IMR-90 (cell line): ENCODE results near the gene CSTB. TPM values are rescaled to one million over a fixed set of nuclear protein-coding genes. Genes with fewer than 3 reads are reported as not detected.

ENCODE experiments used
- ATAC-seq: fragments of 200-7000 bp; cut with Tn5 transposase; 2 replicates; pipeline ENCODE4 v1.9.1; 2020; ENCODE audit warnings: low read depth, mild to moderate bottlenecking, moderate library complexity
- BruUV-seq: library from RNA; stranded (reverse); fragments of 400-500 nt; replicated peaks from 2 replicates; lab custom pipeline; 2021; lab: Mats Ljungman, UMichigan
- CTCF ChIA-PET: fragments of 300-600 bp; formaldehyde crosslinking; extraction: SDS; loops from one replicate; lab custom pipeline; 2021; ENCODE audit warnings: antibody characterized with exemption; lab: Yijun Ruan, JAX
- POLR2A ChIA-PET: fragments of 300-600 bp; sonication (Branson Sonifier 250); formaldehyde crosslinking; loops from one replicate; lab custom pipeline; 2022; ENCODE audit warnings: antibody characterized with exemption; ENCODE audit not compliant: unreplicated experiment; lab: Charles Lee
- DNase-seq: peaks from one replicate; pipeline ENCODE4 v3.0.0; 2013
- H2AFZ ChIP-seq: replicated peaks from 2 replicates; pipeline ENCODE3; 2013; ENCODE audit warnings: low read length, mild to moderate bottlenecking; ENCODE audit not compliant: poor library complexity
- H2AK5ac ChIP-seq: 2 replicates; pipeline ENCODE4 v1.6.1; 2013; ENCODE audit warnings: low read depth, low read length, inconsistent platforms
- H2AK9ac ChIP-seq: replicated peaks from 2 replicates; pipeline ENCODE3; 2013; ENCODE audit warnings: mild to moderate bottlenecking, low read depth, low read length, moderate library complexity; ENCODE audit not compliant: poor library complexity
- H2BK120ac ChIP-seq: 2 replicates; pipeline ENCODE4 v1.6.1; 2013; ENCODE audit warnings: low read depth, low read length, inconsistent platforms
- H2BK15ac ChIP-seq: 3 replicates; pipeline ENCODE4 v1.6.1; 2013; ENCODE audit warnings: low read depth, low read length, inconsistent platforms
- H2BK20ac ChIP-seq: 2 replicates; pipeline ENCODE4 v1.6.1; 2013; ENCODE audit warnings: low read depth, mild to moderate bottlenecking, inconsistent platforms, low read length, moderate library complexity
- H2BK5ac ChIP-seq: 2 replicates; pipeline ENCODE4 v1.6.1; 2013; ENCODE audit warnings: mild to moderate bottlenecking, low read depth, low read length, inconsistent platforms; ENCODE audit not compliant: poor library complexity, severe bottlenecking
- H3K14ac ChIP-seq: replicated peaks from 2 replicates; pipeline ENCODE4 v1.6.1; 2013; ENCODE audit warnings: low read depth, low read length, inconsistent platforms
- H3K18ac ChIP-seq: 2 replicates; pipeline ENCODE4 v1.6.1; 2013; ENCODE audit warnings: low read depth, low read length, control low read depth
- H3K23ac ChIP-seq: 2 replicates; pipeline ENCODE4 v1.6.1; 2013; ENCODE audit warnings: low read depth, low read length, inconsistent platforms
- H3K27ac ChIP-seq: 2 replicates; pipeline ENCODE4 v1.5.1; 2013; ENCODE audit warnings: mild to moderate bottlenecking, control low read depth, low read length; ENCODE audit not compliant: insufficient read depth
- H3K27me3 ChIP-seq: 2 replicates; pipeline ENCODE4 v1.6.1; 2013; ENCODE audit warnings: low read length; ENCODE audit not compliant: control insufficient read depth, insufficient read depth
- H3K36me3 ChIP-seq: 2 replicates; pipeline ENCODE4 v1.6.1; 2013; ENCODE audit warnings: low read length, mixed read lengths; ENCODE audit not compliant: control insufficient read depth, insufficient read depth
- H3K4ac ChIP-seq: 2 replicates; pipeline ENCODE4 v1.6.1; 2013; ENCODE audit warnings: low read depth, low read length, inconsistent platforms
- H3K4me1 ChIP-seq: 2 replicates; pipeline ENCODE4 v1.6.1; 2013; ENCODE audit warnings: low read length, mixed read lengths; ENCODE audit not compliant: control insufficient read depth, insufficient read depth
- H3K4me2 ChIP-seq: 2 replicates; pipeline ENCODE4 v1.6.1; 2013; ENCODE audit warnings: low read depth, mild to moderate bottlenecking, control low read depth, low read length, moderate library complexity
- H3K4me3 ChIP-seq: 2 replicates; pipeline ENCODE4 v1.5.1; 2013; ENCODE audit warnings: low read depth, mild to moderate bottlenecking, control low read depth, low read length, moderate library complexity; ENCODE audit not compliant: insufficient read depth
- H3K56ac ChIP-seq: 2 replicates; pipeline ENCODE4 v1.6.1; 2013; ENCODE audit warnings: low read length, inconsistent platforms; ENCODE audit not compliant: insufficient read depth; ENCODE audit errors: extremely low read depth
- H3K79me1 ChIP-seq, 2 experiments: 2 replicates each; pipeline ENCODE4 v1.6.1; 2013; ENCODE audit warnings: low read length in 2 of 2, inconsistent platforms in 1 of 2, low read depth in 1 of 2
- H3K9ac ChIP-seq: 2 replicates; pipeline ENCODE4 v1.6.1; 2013; ENCODE audit warnings: low read depth, low read length, control low read depth
- H3K9me1 ChIP-seq: 2 replicates; pipeline ENCODE4 v1.6.1; 2013; ENCODE audit warnings: low read length, inconsistent platforms; ENCODE audit not compliant: insufficient read depth
- H3K9me3 ChIP-seq: 2 replicates; pipeline ENCODE4 v1.6.1; 2013; ENCODE audit warnings: low read length; ENCODE audit not compliant: control insufficient read depth, insufficient read depth
- H4K20me1 ChIP-seq: 2 replicates; pipeline ENCODE4 v1.6.1; 2013; ENCODE audit warnings: low read length, inconsistent platforms; ENCODE audit not compliant: insufficient read depth
- H4K5ac ChIP-seq: 2 replicates; pipeline ENCODE4 v1.6.1; 2013; ENCODE audit warnings: mild to moderate bottlenecking, low read depth, low read length, control low read depth
- H4K8ac ChIP-seq, 2 experiments: 2 replicates each; pipeline ENCODE4 v1.6.1; 2013; ENCODE audit warnings: low read depth in 2 of 2, low read length in 2 of 2, control low read depth in 1 of 2, inconsistent platforms in 1 of 2
- H4K91ac ChIP-seq: 2 replicates; pipeline ENCODE4 v1.6.1; 2013; ENCODE audit warnings: low read depth, low read length, inconsistent platforms; ENCODE audit not compliant: insufficient read depth
- FOS ChIP-seq: fragments of 150-350 bp; IDR thresholded peaks from 2 replicates; pipeline ENCODE4 v1.6.1; 2016; ENCODE audit warnings: low read depth, low read length
- NFE2L2 ChIP-seq: fragments of 150-350 bp; IDR thresholded peaks from 2 replicates; pipeline ENCODE4 v1.6.1; 2016; ENCODE audit warnings: low read depth, mild to moderate bottlenecking, low read length
- POLR2A ChIP-seq: IDR thresholded peaks from 2 replicates; pipeline ENCODE4 v1.6.1; 2012; ENCODE audit warnings: mild to moderate bottlenecking, low read depth, low read length
- RAD21 ChIP-seq: IDR thresholded peaks from 2 replicates; pipeline ENCODE4 v1.6.1; 2012; ENCODE audit warnings: low read length, improper control_type of control experiment
- RCOR1 ChIP-seq: IDR thresholded peaks from 2 replicates; pipeline ENCODE4 v1.6.1; 2012; ENCODE audit warnings: mild to moderate bottlenecking, low read length, improper control_type of control experiment; ENCODE audit not compliant: insufficient replicate concordance
- WGBS, 2 experiments: methylation state at CpG; one replicate each; pipeline versions ENCODE4 v1.1.5 to v1.1.7; 2013; ENCODE audit warnings: missing lambda C conversion rate in 2 of 2; ENCODE audit not compliant: insufficient read length in 1 of 2; ENCODE audit errors: extremely low coverage in 2 of 2; 5-methylcytosine and 5-hydroxymethylcytosine counted together
- dilution Hi-C: fragments of 300-500 bp; cut with HindIII; formaldehyde crosslinking; loops from one replicate; pipeline ENCODE4 v1.14.3; 2018; ENCODE audit warnings: low sequenced_read_pairs; ENCODE audit not compliant: unreplicated experiment
- in situ Hi-C: fragments of 300-500 bp; cut with MboI; formaldehyde crosslinking; loops from 3 replicates; pipeline ENCODE4 v1.14.3; 2019; ENCODE audit warnings: low sequenced_read_pairs, inconsistent platforms, mixed read lengths
- intact Hi-C: fragments of 100-400 bp; cut with micrococcal nuclease; formaldehyde crosslinking; loops from 2 replicates; pipeline ENCODE4 v1.10.0; 2022
- microRNA-seq, 2 experiments: library from miRNA; stranded (forward) in 1 of 2; unstranded in 1 of 2; fragments of 10-50 nt in 1 of 2; fragments of <30 nt in 1 of 2; gene quantifications in 1 of 2; microRNA quantifications in 1 of 2; one replicate each; pipeline versions ENCODE3 to v1.1.0; 2013 to 2020; ENCODE audit not compliant: insufficient read depth in 1 of 2, insufficient read length in 1 of 2, unreplicated experiment in 1 of 2
- polyA plus RNA-seq, 3 experiments: library from polyadenylated mRNA; depleted of rRNA; stranded (reverse); fragments of >200 nt; gene quantifications; 2 replicates each; pipeline ENCODE4 v1.2.3, GENCODE V29; 2012; ENCODE audit warnings: low replicate concordance in 1 of 3
- small RNA-seq, 5 experiments: library from RNA; depleted of rRNA; stranded (forward); fragments of <200 nt; gene quantifications; one replicate each; pipeline ENCODE3, GENCODE V24; 2012
- total RNA-seq: library from RNA; depleted of rRNA; stranded (reverse); fragments of >200 nt; gene quantifications from 2 replicates; pipeline ENCODE4 v1.2.3, GENCODE V29; 2012; rRNA removed
- TF ChIP-seq, protein P1 (sequence below): fragments of 150-350 bp; IDR thresholded peaks from 2 replicates; pipeline ENCODE4 v1.6.1; 2017; ENCODE audit warnings: mild to moderate bottlenecking, antibody characterized with exemption, low read length, low read depth

CSTB gene
- total and polyA plus RNA-seq, 2 of the 4 experiments (the other 2 are of a cell fraction) = 6.1 to 71.7 TPM

GRCh38 chr21:43726686-43727518 lies 49.2 kb downstream of the CSTB start:
- Histone ChIP-seq H4K5ac (0 out of 2 replicates have a peak overlapping the region, but pooled peaks have one; percentile 19), H3K79me1 (peaks cover 22 to 85% of the 10 kb centered on the region in 2 experiments), H4K91ac (peak overlapping the region; percentile 95), H3K14ac (peak overlapping the region; percentile 71), H3K4me1 (peaks cover 23% of the 10 kb centered on the region), H2AK9ac (peak overlapping the region; percentile 57), H3K4me3 (no peak overlapping the region), H4K20me1 (peaks cover 43% of the 10 kb centered on the region), H3K27ac (peak overlapping the region; percentile 85), H3K36me3 (peaks cover 7% of the 10 kb centered on the region), H3K9ac (no peak overlapping the region), H3K27me3 (no peaks in the 10 kb centered on the region), H3K4me2 (no peak overlapping the region), H2BK20ac (peak overlapping the region; percentile 20; the same call in 1 of the 2 replicates), H3K9me3 (no peaks in the 10 kb centered on the region), H3K23ac (peak overlapping the region; percentile 64; the same call in 1 of the 2 replicates), H3K18ac (peak overlapping the region; percentile 62), H2BK5ac (peak overlapping the region; percentile 95), H3K56ac (no peak overlapping the region), H3K4ac (peak overlapping the region; percentile 96), H2BK120ac (peak overlapping the region; percentile 95), H3K9me1 (peaks cover 26% of the 10 kb centered on the region), H4K8ac (peak overlapping the region in 1 of 2 experiments; percentile 72; a peak in 2 of 4 replicates), H2AFZ (peak overlapping the region; percentile 18), H2BK15ac (peak overlapping the region; percentile 93; the same call in 2 of the 3 replicates), H2AK5ac (peak overlapping the region; percentile 96)
- WGBS, 2 experiments = 93% methylated on average over 15 of the region's 21 CpGs; no CpG with 5 or more reads in 1 of the 2 experiments
- DNase-seq (no peak), ATAC-seq (no peak)
- ChIA-PET POLR2A (no interaction called here), CTCF (no interaction called here)
- intact Hi-C loops (loop anchor here (10.0 kb wide), 1 partner anchor 62 kb away; no protein-coding TSS in a partner anchor), in situ Hi-C loops (no loop called here), dilution Hi-C loops (no loop called here)
- BruUV-seq = no TSS peak
- no peak; the same call in 1 of the 2 replicates for TF ChIP-seq POLR2A
- TF ChIP-seq, protein P1, sequence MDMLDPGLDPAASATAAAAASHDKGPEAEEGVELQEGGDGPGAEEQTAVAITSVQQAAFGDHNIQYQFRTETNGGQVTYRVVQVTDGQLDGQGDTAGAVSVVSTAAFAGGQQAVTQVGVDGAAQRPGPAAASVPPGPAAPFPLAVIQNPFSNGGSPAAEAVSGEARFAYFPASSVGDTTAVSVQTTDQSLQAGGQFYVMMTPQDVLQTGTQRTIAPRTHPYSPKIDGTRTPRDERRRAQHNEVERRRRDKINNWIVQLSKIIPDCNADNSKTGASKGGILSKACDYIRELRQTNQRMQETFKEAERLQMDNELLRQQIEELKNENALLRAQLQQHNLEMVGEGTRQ = no peak
- TF ChIP-seq FOS = no peak
- TF ChIP-seq NFE2L2 = no peak
- TF ChIP-seq RCOR1 = no peak
- TF ChIP-seq RAD21 = no peak

Small RNA genes within 50 kb of the gene (microRNA-seq; reads per million reads assigned to microRNA genes)
- not detected for gene AP001052.1 (ENCODE audit: insufficient read depth, insufficient read length)

Small RNA genes within 50 kb of the gene (small RNA-seq; reads per million reads assigned to genes)
- 0 reads per million in 5 experiments for gene AP001052.1

Other genes with a start within 250 kb of the CSTB start
- 0.83 and 0.90 TPM in 2 replicates for gene HSF2BP, start 116.8 kb downstream of the CSTB start, total RNA-seq
- gene HSF2BP, start 116.8 kb downstream of the CSTB start, polyA plus RNA-seq (2012; rRNA removed) = 0.63 and 0.87 TPM in 2 replicates
- 16.1 and 21.4 TPM in 2 replicates for gene RRP1B, start 116.7 kb downstream of the CSTB start, total RNA-seq
- gene RRP1B, start 116.7 kb downstream of the CSTB start, polyA plus RNA-seq (2012; rRNA removed) = 11.1 and 11.7 TPM in 2 replicates
- gene PDXK, start 57.2 kb downstream of the CSTB start, total RNA-seq = 250 and 312 TPM in 2 replicates
- gene PDXK, start 57.2 kb downstream of the CSTB start, polyA plus RNA-seq (2012; rRNA removed) = 149 and 155 TPM in 2 replicates
- gene RRP1, start 13.3 kb upstream of the CSTB start, total RNA-seq = 18.3 and 23.3 TPM in 2 replicates
- 18.1 and 20.2 TPM in 2 replicates for gene RRP1, start 13.3 kb upstream of the CSTB start, polyA plus RNA-seq (2012; rRNA removed)
- gene AGPAT3, start 88.9 kb upstream of the CSTB start, total RNA-seq = 24.2 and 27.1 TPM in 2 replicates
- 36.2 and 38.7 TPM in 2 replicates for gene AGPAT3, start 88.9 kb upstream of the CSTB start, polyA plus RNA-seq (2012; rRNA removed)
- 18.1 and 18.3 TPM in 2 replicates for gene TRAPPC10, start 236.0 kb upstream of the CSTB start, total RNA-seq
- 17.8 and 18.3 TPM in 2 replicates for gene TRAPPC10, start 236.0 kb upstream of the CSTB start, polyA plus RNA-seq (2012; rRNA removed)